UCSD-AML1 (cell line): ENCODE data around the gene FLII.
"Not testable (repeated sequence)": the region's sequence is repeated elsewhere in the genome, so short reads cannot be mapped to it uniquely, and the experiment has no call there.

Source experiments
- DNase-seq: peaks from one replicate; lab custom pipeline; 2025; ENCODE audit not compliant: unreplicated experiment; lab: John Stamatoyannopoulos, UW

Gene FLII

DNA sequence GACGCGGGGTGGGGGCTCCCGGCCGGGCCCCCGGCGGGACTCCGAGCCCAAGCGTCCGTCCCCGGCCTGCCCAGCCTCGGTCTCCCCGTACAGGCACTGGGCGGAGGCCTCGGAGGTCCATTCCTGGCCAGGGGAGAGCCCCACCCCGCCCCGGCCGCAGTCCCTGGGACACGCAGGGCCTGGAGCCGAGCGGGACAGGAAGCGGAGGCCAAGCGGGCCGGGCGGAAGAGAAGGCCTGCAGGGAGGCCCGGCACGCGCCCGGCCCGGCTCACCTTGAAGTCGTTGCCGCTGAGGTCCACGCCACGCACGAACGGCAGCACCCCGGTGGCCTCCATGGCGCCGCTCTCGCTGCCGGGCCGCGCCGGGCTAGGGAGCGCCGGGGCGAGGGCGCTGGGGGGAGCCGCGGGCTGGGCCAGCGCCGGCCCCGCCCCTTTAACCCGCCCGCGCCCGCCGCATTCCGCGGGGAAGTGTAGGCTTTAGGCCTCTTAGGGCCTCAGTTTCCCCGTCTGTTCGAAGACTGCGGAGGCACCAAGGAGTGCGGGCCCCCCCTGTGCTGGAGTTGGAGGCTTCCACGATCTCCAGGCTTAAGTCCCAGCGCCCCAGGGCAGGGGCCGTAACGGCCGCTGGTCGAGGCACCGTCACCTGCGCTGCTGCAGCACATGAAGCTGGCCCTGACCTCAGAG lies at the start of gene FLII:
FLII (minus strand) TSS at position 383 of the 683 bp plus-strand sequence; CDS start at position 335, 48 bp downstream.
- peak; percentile 65 for DNase-seq

DNA sequence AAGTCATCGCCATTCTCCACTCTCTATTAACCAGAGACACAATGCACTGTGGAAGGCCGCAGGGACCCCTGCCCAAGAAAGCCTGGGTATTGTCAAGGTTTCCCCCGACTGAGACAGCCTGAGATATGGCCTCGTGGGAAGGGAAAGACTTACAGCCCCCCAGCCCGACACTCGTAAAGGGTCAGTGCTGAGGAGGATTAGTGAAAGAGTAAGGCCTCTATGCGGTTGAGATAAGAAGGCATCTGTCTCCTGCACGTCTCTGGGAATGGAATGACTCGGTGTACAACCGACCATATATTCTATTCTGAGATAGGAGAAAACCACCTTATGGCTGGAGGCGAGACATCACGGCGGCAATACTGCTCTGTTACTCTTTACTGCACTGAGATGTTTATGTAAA lies 44.7 kb upstream of the FLII start:
- DNase-seq: not testable (repeated sequence)

DNA sequence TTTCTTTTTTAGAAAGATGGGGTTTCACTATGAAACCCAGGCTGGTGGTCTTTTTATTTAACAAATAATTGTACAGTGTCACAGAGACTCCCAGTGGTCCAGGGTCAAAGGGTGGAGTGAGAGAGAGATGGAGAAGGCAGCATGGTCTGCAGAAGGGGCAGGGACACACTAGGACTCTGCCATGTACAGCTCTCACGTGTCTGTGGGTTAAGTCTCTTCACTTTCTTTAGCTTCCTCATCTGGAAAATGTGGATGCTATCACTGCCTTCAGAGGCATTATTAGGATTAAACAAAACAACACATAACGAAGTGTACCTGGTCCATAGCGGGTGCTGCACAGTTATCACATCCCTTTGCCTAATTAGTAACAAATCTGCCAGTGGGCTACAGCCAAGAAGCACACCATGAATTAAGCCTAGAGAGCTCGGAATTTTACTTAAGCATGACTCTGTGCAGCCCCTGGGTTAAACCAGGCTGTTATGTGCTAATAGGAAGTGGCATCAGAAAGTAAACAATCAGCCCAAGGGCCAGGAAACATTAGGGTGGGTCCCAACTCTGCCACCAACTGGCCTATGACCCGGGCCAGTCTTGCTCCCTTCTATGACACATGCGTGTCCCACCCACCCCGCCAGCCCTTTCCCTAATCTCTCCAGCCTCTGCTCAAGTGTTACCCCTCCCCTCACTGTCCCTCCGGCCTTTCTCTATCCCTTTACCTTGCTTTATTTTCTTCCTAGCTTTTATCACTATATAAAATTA lies 42.4 kb upstream of the FLII start:
- no peak for DNase-seq

DNA sequence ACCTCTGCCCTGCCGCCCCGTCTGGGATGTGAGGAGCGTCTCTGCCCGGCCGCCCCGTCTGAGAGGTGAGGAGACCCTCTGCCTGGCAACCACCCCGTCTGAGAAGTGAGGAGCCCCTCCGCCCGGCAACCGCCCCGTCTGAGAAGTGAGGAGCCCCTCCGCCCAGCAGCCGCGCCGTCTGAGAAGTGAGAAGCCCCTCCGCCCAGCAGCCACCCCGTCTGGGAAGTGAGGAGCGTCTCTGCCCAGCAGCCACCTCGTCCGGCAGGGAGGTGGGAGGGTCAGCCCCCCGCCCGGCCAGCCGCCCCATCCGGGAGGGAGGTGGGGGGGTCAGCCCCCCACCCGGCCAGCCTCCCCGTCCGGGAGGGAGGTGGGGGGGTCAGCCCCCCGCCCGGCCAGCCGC lies 39.5 kb upstream of the FLII start:
- not testable (repeated sequence) for DNase-seq

DNA sequence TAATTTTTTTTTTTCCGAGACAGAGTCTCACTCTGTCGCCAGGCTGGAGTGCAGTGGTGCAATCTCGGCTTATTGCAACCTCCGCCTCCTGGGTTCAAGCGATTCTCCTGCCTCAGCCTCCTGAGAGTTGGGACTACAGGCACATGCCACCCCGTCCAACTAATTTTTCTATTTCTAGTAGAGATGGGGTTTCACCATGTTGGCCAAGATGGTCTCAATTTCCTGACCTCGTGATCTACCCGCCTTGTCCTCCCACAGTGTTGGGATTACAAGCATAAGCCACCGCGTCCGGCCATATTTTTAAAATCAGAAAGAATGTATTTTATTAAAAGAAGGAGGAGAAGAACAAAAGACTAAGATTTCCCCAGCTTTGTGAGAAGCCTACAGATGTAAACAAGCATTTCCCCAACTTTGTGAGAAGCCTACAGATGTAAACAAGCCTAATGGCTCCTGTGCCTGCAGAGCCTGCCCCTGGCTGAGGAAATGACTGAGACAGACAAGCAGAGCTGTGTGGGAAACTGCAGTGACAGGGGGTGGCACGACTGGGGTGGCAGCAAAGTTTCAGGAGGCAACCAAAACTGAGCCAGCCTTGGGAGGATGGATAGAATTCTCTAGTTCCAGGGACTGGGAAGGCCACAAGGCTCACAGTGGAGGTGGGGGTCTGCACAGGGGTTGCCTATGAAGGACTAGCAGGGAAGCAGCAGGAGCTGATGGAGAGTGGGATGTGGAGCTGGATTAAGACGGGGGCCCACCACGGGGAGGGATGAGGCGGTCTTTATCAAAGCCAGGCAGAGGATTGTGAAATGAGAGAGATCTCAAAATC lies 33.4 kb upstream of the FLII start:
- no peak for DNase-seq

DNA sequence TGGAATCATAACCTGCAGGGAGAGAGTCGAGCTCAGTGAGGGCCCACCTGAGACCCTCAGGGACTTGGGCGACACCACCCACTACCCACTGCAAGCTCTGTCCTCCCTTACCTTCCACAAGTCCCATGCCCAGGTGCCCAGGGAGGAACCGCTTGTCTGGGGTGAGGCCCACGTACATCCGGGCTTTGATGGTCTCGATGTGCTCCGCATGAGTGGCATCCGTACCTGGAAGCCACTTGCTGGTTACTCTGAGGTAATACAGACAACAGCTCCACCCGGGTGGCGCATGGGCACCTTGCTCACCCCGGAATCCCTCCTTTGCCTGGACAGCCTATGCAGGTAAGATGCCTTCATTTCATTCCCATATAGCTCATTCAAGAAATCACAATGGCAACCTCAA lies 26.8 kb upstream of the FLII start:
- DNase-seq: no peak

DNA sequence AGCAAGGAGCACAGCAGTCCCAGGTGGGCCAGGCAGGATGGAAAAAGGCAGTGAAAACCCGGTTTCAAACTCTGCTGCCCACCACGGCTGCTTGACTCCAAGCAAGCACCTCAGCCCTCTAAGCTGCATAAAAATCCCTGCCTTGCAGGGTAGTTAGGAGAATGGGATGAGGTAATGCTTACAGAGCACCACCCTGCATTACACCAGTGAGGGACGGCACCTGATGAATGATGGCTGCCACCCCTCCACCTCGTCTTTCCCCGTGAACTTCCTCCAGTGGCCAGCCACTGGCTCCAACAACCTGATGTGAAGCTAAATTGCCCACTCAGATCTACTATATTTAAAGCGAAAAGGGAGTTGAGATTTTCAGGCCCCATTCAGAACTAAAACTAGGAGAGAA lies 23.2 kb upstream of the FLII start:
- DNase-seq: no peak

DNA sequence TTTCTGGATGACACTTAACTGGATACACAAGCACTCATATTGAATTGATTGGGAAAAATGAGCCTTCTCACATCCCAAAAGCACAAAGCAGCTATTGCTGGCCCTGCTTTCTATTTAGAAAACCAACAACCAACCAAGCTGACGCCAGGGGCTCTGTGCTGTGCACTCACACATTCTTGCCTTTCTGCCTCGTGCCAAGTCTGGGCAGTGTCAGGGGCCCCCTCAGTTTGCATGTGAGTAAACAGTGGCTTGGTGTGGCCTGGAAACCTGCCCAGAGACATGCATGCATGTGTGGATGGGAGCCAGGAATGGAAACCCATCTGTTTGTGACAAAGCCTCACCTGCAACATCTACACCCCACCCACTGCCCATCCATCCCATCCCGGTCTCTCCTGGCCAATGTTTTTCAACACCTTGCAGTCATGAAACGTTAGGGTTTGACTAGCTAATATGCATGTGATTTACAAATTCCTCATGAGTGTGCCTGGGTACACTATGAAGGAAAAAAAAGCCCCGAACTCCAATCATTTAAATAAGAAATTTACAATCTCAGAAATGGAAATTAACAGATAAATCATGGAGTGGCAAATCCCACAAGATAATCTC lies 22.3 kb upstream of the FLII start:
- DNase-seq: no peak

DNA sequence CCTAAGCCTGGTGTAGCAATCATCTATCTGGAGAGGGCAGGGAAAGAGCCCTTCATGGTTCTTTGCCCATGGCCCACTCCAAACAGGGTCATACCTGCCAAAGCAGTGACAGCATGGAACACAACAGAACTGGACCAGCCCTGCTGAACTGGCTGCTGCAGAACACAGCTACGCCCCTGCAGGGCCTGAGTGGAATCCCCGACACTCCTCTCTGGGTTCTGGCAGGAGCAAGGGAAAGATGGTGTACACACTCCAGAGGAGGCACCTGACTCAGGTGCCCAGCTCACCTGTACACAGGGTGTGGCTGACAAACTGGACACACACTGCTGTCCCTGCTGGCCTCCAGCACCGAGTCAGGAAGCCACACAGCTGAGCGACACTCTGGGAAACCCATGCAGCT lies 21.7 kb upstream of the FLII start:
- DNase-seq: no peak

DNA sequence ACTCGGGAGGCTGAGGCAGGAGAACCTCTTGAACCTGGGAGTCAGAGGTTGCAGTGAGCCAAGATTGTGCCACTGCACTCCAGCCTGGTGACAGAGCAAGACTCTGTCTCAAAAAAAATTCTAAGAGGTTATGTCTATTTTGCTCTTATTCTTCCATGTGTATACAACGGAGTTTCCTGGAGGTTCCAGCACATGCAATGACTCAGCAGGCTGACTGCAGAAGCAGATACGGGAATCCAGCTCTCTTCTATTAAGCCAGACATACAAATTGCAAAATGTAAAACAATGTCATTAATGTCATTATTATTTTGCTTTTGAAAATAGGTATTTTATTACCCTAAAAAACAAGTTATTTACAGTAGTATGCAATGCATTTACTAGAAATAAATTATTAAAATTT lies 20.3 kb upstream of the FLII start:
- no peak for DNase-seq

DNA sequence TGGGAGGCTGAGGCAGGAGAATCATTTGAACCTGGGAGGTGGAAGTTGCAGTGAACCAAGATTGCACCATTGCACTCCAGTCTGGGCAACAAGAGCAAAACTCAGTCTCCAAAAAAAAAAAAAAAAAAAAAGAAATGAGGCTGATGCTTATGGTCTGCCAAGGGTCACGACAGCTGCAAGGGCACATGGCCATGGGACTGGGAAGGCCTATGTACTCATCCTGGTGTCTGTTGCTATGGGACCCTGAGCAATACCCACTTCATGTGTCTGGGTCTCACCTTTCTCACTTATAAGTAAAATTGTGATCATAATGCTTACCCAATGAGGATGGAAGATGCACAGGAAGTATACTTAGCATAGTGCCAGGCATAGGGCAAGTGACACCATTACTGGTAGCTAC lies 18.5 kb upstream of the FLII start:
- DNase-seq: no peak

DNA sequence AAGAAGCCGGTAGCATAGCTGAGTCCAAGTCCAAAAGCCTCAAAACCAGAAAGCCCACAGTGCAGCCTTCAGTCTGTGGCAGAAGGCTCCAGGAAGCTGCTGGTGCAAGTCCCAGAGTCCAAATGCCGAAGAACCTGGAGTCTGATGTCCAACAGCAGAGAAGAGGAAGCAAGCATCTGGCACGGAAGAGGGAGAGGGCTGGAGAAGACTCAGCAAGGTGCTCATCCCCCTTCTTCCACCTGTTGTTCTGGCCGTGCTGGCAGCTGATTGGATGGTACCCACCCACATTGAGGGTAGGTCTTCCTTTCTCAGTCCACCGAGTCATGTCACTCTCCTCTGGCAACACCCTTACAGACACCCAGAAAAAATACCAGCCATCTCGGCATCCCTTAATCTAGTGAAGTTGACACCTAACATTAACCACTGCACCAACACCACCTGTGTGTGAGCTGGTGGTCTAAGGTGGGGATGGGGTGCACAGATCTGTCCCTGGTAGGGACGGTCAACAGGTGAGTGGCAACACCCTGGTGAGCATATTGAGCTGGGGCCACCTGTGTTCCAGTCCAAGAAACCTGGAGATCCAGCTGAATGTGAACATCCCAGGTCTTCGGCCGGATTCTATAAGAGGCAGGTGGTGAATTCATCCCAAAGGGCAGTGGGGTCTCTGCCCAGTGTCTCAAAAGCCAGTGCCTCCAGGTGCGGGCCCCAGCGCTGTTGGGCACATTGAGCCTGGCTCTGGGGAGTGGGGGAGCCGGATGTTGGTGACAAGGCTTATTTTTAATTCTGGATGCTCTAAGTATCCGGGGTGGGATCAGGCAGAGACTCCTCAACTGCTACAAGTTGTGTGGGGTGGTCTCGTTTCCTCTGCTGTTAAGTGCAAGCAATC lies 11.8 kb upstream of the FLII start:
- no peak for DNase-seq

DNA sequence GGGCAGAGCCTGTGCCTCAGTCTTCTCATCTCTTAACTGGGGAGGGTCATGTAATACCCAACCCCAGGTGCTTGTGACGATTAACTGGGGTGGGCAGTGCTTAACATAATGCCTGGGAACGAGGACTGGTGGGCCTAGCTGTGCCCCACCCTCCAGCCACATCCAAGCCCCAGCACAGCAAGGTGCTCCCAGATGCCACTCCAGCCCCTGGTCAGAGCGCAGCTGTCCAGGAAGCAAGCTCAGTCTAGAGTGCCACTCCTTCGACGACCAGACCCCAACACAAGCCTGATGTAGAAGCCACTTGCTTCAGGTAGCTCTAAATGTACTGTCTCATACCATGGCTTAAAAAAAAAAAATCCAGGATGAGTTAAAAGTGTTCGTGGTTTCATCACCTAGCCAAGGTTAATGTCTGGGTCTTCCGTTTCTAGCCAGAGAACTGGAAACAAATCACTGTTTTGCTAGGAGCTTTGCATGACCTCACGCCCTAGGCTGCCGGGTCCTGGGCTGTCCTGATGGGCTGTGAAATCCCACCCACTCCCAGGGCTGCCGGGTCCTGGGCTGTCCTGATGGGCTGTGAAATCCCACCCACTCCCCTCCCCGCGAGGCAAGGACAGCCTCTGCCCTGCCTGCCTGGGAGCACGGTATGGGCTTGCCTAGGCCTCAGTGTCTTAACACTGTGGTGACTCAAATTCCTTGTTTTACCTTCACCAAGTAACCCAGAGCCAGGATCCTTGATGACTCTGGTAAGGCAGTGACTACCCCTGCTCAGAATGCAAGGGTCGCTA lies 9.6 kb upstream of the FLII start:
- DNase-seq: no peak

DNA sequence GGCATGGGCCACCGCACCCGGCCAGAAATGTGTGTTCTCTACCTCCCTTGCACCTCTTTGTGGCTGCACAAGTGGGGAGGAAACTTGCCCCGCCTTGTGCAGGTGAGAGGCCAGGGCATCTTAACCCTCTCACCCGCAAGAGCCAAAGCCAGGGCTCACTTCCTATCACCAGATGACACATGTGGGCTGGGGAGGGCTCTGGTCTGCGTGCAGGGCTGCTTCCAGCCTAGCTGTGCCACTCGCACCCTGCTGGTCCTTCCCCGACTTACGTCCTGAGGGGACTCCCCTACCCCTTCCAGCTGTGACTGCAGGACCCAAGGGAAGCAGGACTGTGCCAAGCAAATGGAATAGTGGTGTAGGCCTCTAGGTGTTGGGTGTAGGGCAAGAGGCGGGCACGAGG lies 8.8 kb upstream of the FLII start:
- no peak for DNase-seq

DNA sequence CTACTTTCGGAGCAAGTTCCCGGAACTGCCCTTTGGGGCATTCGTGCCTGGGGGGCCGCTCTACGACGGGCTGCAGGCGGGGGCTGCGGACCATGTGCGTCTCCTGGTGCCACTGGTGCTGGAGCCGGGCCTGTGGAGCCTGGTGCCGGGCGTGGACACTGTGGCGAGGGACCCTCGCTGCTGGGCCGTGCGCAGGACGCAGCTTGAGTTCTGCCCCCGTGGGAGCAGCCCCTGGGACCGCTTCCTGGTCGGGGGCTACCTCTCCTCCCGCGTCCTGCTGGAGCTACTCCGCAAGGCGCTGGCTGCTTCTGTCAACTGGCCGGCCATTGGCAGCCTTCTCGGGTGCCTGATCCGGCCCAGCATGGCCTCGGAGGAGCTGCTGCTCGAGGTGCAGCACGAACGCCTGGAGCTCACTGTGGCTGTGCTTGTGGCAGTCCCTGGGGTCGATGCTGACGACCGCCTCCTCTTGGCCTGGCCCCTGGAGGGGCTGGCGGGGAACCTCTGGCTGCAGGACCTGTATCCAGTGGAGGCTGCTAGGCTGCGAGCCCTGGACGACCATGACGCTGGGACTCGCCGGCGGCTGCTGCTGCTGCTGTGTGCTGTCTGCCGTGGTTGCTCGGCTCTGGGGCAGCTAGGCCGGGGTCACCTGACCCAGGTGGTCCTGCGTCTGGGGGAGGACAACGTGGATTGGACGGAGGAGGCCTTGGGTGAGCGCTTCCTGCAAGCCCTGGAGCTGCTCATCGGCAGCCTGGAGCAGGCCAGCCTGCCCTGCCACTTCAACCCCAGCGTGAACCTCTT lies 5.5 kb upstream of the FLII start:
- DNase-seq: no peak

DNA sequence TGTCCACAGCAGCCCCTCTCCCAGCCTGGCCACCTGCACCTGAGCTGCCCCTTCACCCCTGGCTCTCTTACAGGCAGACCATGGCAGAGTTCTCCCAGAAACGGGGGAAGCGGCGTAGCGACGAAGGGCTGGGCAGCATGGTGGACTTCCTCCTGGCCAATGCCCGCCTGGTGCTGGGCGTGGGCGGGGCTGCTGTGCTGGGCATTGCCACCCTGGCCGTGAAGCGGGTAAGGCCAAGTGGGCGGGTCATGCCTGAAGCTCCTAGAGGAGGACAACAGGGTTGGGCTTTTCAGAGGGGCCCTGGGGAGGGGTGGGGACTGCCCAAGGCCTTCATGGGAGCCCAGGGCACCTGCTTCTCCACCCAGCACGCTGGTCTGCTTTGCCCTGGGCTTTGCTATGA lies 4.1 kb upstream of the FLII start:
- no peak for DNase-seq

DNA sequence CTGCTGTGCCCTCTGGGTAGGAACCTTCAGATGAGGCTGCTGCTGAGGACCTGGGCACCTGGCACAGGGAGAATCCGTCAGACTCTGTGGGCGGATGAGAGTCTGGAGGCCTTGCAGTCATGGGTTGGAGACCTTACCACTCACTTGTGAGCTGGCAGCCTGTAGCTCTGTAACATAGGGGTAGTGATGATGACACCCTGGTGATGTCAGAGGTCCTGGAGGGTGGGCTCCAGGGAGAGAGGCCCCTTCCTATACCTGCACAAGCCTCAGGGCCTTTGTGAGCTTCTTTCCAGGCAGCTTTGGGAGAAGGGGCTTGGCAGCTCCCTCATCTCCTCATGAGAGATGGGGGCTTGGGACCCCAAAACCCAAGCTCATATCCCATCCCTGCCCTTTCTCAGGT lies 3.6 kb upstream of the FLII start:
- DNase-seq: no peak

DNA sequence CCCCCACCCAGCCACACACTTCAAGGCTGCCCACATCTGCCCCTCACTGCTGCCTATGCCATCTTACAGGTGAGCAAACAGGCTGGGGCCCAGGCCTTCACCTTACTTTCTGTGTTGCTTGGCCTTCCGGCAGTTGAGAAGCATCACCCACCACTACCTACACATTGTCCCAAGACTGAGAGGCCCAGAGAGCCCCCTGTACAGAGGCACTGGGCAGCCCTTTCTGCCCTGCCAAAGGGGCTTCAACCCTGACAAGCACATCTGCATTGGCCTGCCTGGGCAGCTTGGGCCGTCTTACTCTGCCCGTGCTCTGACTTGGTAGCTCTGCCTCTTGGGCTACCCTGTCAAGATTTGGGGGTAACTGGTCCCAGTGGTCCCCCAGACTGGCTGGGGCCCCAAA lies 3.1 kb upstream of the FLII start:
- no peak for DNase-seq

DNA sequence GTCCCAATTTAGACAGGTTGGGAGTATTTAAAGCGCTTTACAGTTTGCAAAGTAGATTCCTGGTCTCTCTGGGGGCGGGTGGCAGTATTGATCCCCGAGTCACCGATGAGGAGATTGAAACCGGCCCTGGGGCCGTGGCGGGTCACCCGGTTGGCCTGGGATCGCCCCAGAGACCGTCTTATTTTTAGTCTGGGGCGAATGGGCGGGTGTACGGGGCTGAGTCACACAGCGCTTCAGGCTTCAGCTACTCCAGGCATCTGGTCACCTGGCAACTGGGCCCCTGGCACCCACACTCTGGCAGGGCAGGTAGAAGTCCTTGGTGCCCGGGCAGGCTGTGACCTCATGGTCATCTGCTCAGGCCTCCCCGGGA lies 2.6 kb upstream of the FLII start:
- DNase-seq: peak; percentile 44
